ENCODE measurements around the gene GTF2A1.

GTF2A1 gene

DNA sequence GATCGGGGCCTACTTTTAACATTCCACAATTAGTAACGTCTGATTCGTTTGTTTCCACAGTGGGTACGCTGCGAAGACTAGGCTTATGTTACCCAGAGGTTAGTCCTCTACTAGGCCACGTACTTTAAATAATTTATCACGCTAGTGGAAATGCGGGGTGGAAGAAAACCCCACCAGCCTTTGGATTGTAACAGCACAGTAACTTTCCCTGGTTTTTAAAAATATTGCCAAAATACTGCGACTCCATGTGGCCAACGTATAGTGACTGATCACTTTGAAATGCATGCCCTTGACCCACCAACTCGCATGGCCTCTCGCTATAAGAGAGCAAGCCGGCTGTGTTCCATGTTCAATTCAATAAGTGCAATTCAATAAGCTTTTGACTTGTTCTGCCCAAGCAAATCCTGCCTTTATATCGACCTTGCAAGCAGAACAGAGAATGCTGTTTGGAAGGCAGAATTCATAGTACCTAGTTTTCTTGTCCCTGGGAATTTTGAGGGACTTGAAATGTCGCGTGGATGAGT, 882 bp upstream of the GTF2A1 start:
- TF ChIP-seq L3MBTL2 (conservative IDR thresholded peaks at IDR 0.05) (peak; percentile 30), NFRKB (IDR thresholded peaks at IDR 0.05) (no peak)
- ChIA-PET CTCF (interaction anchor here (0.9 kb wide), 1 partner anchor 47 kb away, joined by 3 read pairs; no protein-coding TSS in a partner anchor), POLR2A (interaction anchor here (0.8 to 2.2 kb wide), 21 partner anchors 9 to 312 kb away, joined by 3 to 9 read pairs (median 4); partner anchors contain the start of genes CEP128 and SEL1L)
- no peak for DNase-seq (ENCODE audit: extremely low spot score)

DNA sequence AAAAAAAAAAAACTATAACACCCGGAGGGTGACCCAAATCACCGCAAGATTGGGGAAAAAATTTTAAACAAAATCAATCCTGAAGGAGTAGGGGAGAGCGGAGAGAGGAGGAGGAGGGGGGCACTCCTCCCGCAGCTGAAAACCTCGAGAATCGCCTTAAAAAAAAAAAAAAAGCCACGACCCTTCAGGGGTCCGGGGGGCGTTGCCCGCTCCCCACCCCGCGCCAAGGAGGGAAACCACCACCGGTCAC, 254 bp downstream of the GTF2A1 start:
- no peak for TF ChIP-seq ARNT (IDR thresholded peaks at IDR 0.05)
- peak; percentile 80 for TF ChIP-seq ELF4 (IDR thresholded peaks at IDR 0.05)
- no peak for DNase-seq (ENCODE audit: extremely low spot score)
- POLR2A ChIA-PET, result interaction anchor here (0.9 to 2.2 kb wide), 12 partner anchors 13 to 279 kb away, joined by 3 to 9 read pairs (median 4); partner anchors contain the start of gene CEP128
- CTCF ChIA-PET, result no interaction called here

DNA sequence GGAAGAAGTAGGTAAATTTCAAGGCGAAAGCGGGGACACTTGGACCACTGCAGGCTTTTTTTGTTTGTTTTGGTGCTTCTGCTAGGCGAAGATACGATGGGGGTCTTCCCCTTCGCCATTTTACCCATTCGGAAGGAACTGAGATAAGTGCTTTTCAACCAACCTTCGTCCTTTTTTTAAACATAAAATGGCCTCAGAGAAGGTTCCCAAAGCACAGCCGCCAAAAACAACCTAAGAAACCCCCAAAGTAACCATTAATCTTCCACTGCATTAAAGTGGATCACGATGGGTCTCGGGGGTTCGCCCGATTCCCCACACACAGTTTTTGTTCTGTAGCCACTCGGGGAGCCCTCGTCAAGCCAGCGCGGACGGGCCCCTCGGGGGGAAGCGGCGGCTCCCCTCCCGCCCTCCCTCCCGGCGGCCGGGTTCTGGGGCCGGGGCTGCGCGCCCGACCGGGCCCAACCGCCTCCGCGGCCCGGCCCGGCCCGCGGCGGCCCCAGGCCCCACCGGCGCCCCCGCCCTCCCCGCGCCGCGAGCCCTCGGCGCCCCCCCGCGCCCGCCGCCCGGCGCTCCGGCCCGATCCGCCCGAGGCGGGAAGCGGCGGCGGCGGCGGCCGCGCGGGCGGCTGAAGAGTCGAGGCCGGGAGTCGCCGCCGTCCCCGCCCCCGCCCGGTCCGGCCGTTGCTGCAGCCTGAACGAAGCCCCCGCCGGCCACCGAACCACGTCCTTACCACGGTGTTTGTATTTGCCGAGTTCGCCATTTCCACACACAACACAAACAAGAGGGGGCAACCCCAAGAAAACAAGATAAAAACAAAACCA, 790 bp downstream of the GTF2A1 start:
- peak; percentile 15 for DNase-seq (ENCODE audit: extremely low spot score)
- no peak for TF ChIP-seq ELF4 (IDR thresholded peaks at IDR 0.05)
- TF ChIP-seq HDGF (IDR thresholded peaks at IDR 0.05; ENCODE audit: borderline replicate concordance), result no peak
- no peak for TF ChIP-seq SP1 (IDR thresholded peaks at IDR 0.05)
- no peak for TF ChIP-seq BHLHE40 (IDR thresholded peaks at IDR 0.05; ENCODE audit: borderline replicate concordance)
- no peak for TF ChIP-seq NFRKB (IDR thresholded peaks at IDR 0.05)
- no peak for TF ChIP-seq FOXM1 (IDR thresholded peaks at IDR 0.05; ENCODE audit: borderline replicate concordance)
- TF ChIP-seq ZNF384 (IDR thresholded peaks at IDR 0.05), result no peak
- TF ChIP-seq SUZ12 (IDR thresholded peaks at IDR 0.05), result no peak
- no peak for TF ChIP-seq LEF1 (IDR thresholded peaks at IDR 0.05; ENCODE audit: borderline replicate concordance)
- no peak for TF ChIP-seq CTBP1 (IDR thresholded peaks at IDR 0.05; ENCODE audit: borderline replicate concordance)
- POLR2A ChIA-PET, result interaction anchor here (1.0 to 2.1 kb wide), 11 partner anchors 12 to 279 kb away, joined by 3 to 6 read pairs (median 4); partner anchors contain the start of gene CEP128
- CTCF ChIA-PET, result no interaction called here

DNA sequence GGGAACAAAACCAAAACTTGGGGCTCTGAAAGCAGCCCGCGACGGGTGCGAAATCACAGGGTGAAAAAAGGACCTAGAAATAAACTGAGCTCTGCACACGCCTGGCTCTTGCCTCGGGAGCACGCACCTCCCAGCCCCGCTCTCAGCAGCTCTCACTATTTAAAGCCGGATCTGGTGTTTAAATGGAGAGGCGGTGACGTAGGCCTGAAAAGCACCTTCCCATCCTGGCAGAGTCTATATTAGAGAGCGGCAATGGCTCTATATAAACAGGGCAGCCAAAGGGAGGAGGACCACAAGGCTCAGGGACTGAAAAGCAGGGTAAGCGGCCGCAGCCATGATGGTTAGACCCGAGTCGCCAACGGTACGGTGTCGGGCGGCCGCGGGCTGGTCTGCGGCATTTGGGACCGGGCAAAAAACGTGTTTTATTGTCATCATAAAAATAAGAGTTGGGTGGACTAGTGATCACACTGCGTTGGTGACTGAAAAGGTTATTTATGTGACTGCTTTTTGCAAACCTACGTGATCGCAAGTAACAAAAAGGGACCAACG, 1.5 kb downstream of the GTF2A1 start:
- peak; percentile 80 for DNase-seq (ENCODE audit: extremely low spot score)
- CTCF ChIA-PET, result no interaction called here
- TF ChIP-seq LEF1 (IDR thresholded peaks at IDR 0.05; ENCODE audit: borderline replicate concordance) (no peak), L3MBTL2 (conservative IDR thresholded peaks at IDR 0.05) (peak; percentile 30; the same call in 1 of the 2 replicates), FOXK2 (IDR thresholded peaks at IDR 0.05) (0 out of 2 replicates have a peak, but pooled peaks have one; percentile 55), ELF4 (IDR thresholded peaks at IDR 0.05) (peak; percentile 32; the same call in 1 of the 2 replicates), HDGF (IDR thresholded peaks at IDR 0.05; ENCODE audit: borderline replicate concordance) (no peak), FOXA1 (IDR thresholded peaks at IDR 0.05) (no peak), NFRKB (IDR thresholded peaks at IDR 0.05) (no peak)
- POLR2A ChIA-PET, result interaction anchor here (0.6 to 1.5 kb wide), 11 partner anchors 9 to 278 kb away, joined by 3 to 6 read pairs (median 3); partner anchors contain the start of gene CEP128

DNA sequence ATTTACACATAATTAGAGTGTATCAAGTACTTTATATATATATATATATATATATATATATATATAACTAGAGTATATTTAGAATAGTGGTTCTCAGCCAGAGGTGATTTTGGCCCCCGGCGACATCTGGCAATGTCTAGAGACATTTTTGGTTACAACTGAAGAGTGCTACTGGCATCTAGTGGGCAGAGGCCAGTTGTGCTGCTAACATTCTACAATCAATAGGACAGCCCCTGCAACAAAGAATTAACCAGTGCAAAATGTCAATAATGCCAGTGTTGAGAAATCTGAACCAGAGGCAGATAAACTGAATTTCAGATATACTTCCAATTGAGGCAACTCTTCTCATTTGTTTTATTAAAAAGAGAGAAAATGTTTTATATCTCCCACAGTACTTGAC, 8.9 kb downstream of the GTF2A1 start:
- POLR2A ChIA-PET, result interaction anchor here (0.7 to 1.3 kb wide), 2 partner anchors 9 to 41 kb away, joined by 3 to 4 read pairs; partner anchors contain the start of gene GTF2A1
- peak; percentile 10 for DNase-seq (ENCODE audit: extremely low spot score)
- TF ChIP-seq ZNF384 (IDR thresholded peaks at IDR 0.05) (no peak), L3MBTL2 (conservative IDR thresholded peaks at IDR 0.05) (no peak), FOXK2 (IDR thresholded peaks at IDR 0.05) (no peak), SP1 (IDR thresholded peaks at IDR 0.05) (no peak), TARDBP (IDR thresholded peaks at IDR 0.05) (no peak), FOXM1 (IDR thresholded peaks at IDR 0.05; ENCODE audit: borderline replicate concordance) (no peak), ARNT (IDR thresholded peaks at IDR 0.05) (no peak), BHLHE40 (IDR thresholded peaks at IDR 0.05; ENCODE audit: borderline replicate concordance) (no peak), SUZ12 (IDR thresholded peaks at IDR 0.05) (no peak), FOXA1 (IDR thresholded peaks at IDR 0.05) (no peak), HDGF (IDR thresholded peaks at IDR 0.05; ENCODE audit: borderline replicate concordance) (no peak), LEF1 (IDR thresholded peaks at IDR 0.05; ENCODE audit: borderline replicate concordance) (no peak), NFRKB (IDR thresholded peaks at IDR 0.05) (no peak)
- TF ChIP-seq, protein P1, sequence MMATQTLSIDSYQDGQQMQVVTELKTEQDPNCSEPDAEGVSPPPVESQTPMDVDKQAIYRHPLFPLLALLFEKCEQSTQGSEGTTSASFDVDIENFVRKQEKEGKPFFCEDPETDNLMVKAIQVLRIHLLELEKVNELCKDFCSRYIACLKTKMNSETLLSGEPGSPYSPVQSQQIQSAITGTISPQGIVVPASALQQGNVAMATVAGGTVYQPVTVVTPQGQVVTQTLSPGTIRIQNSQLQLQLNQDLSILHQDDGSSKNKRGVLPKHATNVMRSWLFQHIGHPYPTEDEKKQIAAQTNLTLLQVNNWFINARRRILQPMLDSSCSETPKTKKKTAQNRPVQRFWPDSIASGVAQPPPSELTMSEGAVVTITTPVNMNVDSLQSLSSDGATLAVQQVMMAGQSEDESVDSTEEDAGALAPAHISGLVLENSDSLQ (IDR thresholded peaks at IDR 0.05), result no peak
- CTCF ChIA-PET, result interaction anchor here (0.6 to 0.7 kb wide), 2 partner anchors 13 to 16 kb away, joined by 4 read pairs; no protein-coding TSS in a partner anchor

DNA sequence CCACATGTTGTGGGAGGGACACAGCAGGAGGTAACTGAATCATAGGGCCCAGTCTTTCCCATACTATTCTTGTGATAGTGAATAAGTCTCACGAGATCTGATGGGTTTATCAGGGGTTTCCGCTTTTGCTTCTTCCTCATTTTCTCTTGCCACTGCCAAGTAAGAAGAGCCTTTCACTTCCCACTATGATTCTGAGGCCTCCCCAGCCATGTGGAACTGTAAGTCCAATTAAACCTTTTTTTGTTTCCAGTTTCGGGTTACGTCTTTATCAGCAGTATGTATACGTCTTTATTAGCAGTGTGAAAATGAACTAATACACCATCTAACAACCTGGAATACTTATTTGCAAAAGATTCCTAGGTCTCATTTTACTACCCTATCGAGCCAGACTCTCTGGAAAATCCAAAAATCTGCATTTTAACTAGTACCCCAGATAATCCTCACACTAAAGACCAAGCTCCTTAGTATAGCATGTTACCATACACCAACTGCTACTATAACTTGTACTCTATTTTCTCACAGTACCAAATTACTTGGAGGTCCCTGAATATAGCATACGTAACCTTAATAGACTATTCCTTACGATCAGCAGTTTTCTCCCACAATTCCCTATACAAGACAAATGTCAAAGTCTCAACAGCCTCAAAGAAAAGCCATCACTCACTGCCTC, 11.5 kb downstream of the GTF2A1 start:
- ChIA-PET CTCF (no interaction called here), POLR2A (interaction anchor here (1.5 kb wide), 1 partner anchor 10 kb away, joined by 4 read pairs; no protein-coding TSS in a partner anchor)
- DNase-seq (ENCODE audit: extremely low spot score), result no peak

More for the DNA sequence above, 11.5 kb downstream of the GTF2A1 start:
- TF ChIP-seq HDGF (IDR thresholded peaks at IDR 0.05; ENCODE audit: borderline replicate concordance) (no peak), ARNT (IDR thresholded peaks at IDR 0.05) (no peak), BHLHE40 (IDR thresholded peaks at IDR 0.05; ENCODE audit: borderline replicate concordance) (no peak), SP1 (IDR thresholded peaks at IDR 0.05) (no peak), CTBP1 (IDR thresholded peaks at IDR 0.05; ENCODE audit: borderline replicate concordance) (no peak), FOXA1 (IDR thresholded peaks at IDR 0.05) (no peak), L3MBTL2 (conservative IDR thresholded peaks at IDR 0.05) (no peak), FOXM1 (IDR thresholded peaks at IDR 0.05; ENCODE audit: borderline replicate concordance) (no peak), FOXK2 (IDR thresholded peaks at IDR 0.05) (no peak), SUZ12 (IDR thresholded peaks at IDR 0.05) (no peak)
- TF ChIP-seq, protein P1 (IDR thresholded peaks at IDR 0.05), result no peak

Measured in HEK293T (cell line).